ENCODE measurements around the gene ZNF254.

GRCh38 chr19:24098359-24098758, 11.4 kb downstream of the ZNF254 start:
- TF ChIP-seq, protein P1, sequence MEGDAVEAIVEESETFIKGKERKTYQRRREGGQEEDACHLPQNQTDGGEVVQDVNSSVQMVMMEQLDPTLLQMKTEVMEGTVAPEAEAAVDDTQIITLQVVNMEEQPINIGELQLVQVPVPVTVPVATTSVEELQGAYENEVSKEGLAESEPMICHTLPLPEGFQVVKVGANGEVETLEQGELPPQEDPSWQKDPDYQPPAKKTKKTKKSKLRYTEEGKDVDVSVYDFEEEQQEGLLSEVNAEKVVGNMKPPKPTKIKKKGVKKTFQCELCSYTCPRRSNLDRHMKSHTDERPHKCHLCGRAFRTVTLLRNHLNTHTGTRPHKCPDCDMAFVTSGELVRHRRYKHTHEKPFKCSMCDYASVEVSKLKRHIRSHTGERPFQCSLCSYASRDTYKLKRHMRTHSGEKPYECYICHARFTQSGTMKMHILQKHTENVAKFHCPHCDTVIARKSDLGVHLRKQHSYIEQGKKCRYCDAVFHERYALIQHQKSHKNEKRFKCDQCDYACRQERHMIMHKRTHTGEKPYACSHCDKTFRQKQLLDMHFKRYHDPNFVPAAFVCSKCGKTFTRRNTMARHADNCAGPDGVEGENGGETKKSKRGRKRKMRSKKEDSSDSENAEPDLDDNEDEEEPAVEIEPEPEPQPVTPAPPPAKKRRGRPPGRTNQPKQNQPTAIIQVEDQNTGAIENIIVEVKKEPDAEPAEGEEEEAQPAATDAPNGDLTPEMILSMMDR (IDR thresholded peaks at IDR 0.05 in 4 of 5, conservative IDR thresholded peaks at IDR 0.05 in 1 of 5), result no peak
- TF ChIP-seq POLR2A (IDR thresholded peaks at IDR 0.05), result no peak
